ENCODE measurements around the gene PSENEN. TPM values are rescaled to one million over a fixed set of nuclear protein-coding genes. Genes with fewer than 3 reads are reported as not detected.

PSENEN gene
- total and polyA plus RNA-seq, 2 of the 8 experiments (the other 6 are each of a cell fraction or from before 2014, with no cell fraction given), result 66.7 to 75.3 TPM

- TF ChIP-seq CHD7 (IDR thresholded peaks at IDR 0.05; ENCODE audit: insufficient replicate concordance, low read length), result no peak
- no peak for TF ChIP-seq RFX5 (IDR thresholded peaks at IDR 0.05; ENCODE audit: borderline replicate concordance, low read depth, low read length)
- no peak for TF ChIP-seq CEBPB (IDR thresholded peaks at IDR 0.05; ENCODE audit: low read depth, low read length)
- TF ChIP-seq POLR2A (IDR thresholded peaks at IDR 0.05; ENCODE audit: control extremely low read depth in 1 of 2, low read depth in 2 of 2, low read length in 2 of 2), result no peak
- no peak for TF ChIP-seq TAF7 (optimal IDR thresholded peaks at IDR 0.05; ENCODE audit: borderline replicate concordance, low read depth, low read length)
- no peak for TF ChIP-seq CTCF (IDR thresholded peaks at IDR 0.05; ENCODE audit: control extremely low read depth in 1 of 3, insufficient read depth in 1 of 3, low read depth in 1 of 3, low read length in 3 of 3)
- no peak for TF ChIP-seq POLR2AphosphoS5 (IDR thresholded peaks at IDR 0.05; ENCODE audit: low read depth, low read length)
Measured at GRCh38 chr19:35760711-35761349, 15.4 kb downstream of the PSENEN start (continued).

All from H1 (cell line).